LNCAP (cell line): ENCODE results near the gene RAPGEF6.

Experiments
- CTCF ChIP-seq: fragments of 450-650 bp; IDR thresholded peaks from 2 replicates; pipeline ENCODE4 v1.5.1; 2017; ENCODE audit warnings: mild to moderate bottlenecking

Gene RAPGEF6

GRCh38 chr5:131509801-131510200 lies 125.2 kb downstream of the RAPGEF6 start:
- TF ChIP-seq CTCF, result no peak

- TF ChIP-seq CTCF, result no peak
Observed at GRCh38 chr5:131505237-131505908, 129.7 kb downstream of the RAPGEF6 start.

- no peak for TF ChIP-seq CTCF
Observed at GRCh38 chr5:131496400-131496713, 138.7 kb downstream of the RAPGEF6 start.

GRCh38 chr5:131495536-131496399 lies 139.3 kb downstream of the RAPGEF6 start:
- no peak for TF ChIP-seq CTCF

GRCh38 chr5:131491749-131492148 lies 143.3 kb downstream of the RAPGEF6 start:
- no peak for TF ChIP-seq CTCF

- no peak for TF ChIP-seq CTCF
Observed at GRCh38 chr5:131488463-131488862, 146.6 kb downstream of the RAPGEF6 start.

GRCh38 chr5:131482617-131483016 lies 152.4 kb downstream of the RAPGEF6 start:
- TF ChIP-seq CTCF, result no peak
